Keratinocyte (primary cell): ENCODE data around the gene ZNF438. TPM values are rescaled to one million over a fixed set of nuclear protein-coding genes. Genes with fewer than 3 reads are reported as not detected.

ENCODE experiments used
- DNase-seq: peaks from one replicate; pipeline ENCODE4 v3.0.0-alpha.2; 2011; ENCODE audit warnings: low read depth, missing footprints, low spot score
- FAIRE-seq: peaks from 2 replicates; lab custom pipeline; 2011; peaks lifted over from hg19 to GRCh38; lab: Jason Lieb, UNC
- H2AFZ ChIP-seq: 2 replicates; pipeline ENCODE4 v1.6.0; 2012; ENCODE audit warnings: low read length, control low read depth, inconsistent platforms; ENCODE audit not compliant: control insufficient read depth
- H3K27ac ChIP-seq: 2 replicates; pipeline ENCODE4 v1.5.1; 2011; ENCODE audit warnings: low read length; ENCODE audit not compliant: control insufficient read depth, insufficient read depth
- H3K27me3 ChIP-seq: 3 replicates; pipeline ENCODE4 v1.6.0; 2011; ENCODE audit warnings: low read length; ENCODE audit not compliant: control insufficient read depth, insufficient read depth; ENCODE audit errors: extremely low read depth
- H3K36me3 ChIP-seq, 2 experiments: 2 replicates in 1 of 2; 3 replicates in 1 of 2; pipeline ENCODE4 v1.5.1; 2011; ENCODE audit warnings: low read length in 2 of 2, mild to moderate bottlenecking in 1 of 2; ENCODE audit not compliant: control insufficient read depth in 2 of 2, insufficient read depth in 2 of 2; ENCODE audit errors: extremely low read depth in 1 of 2
- H3K4me1 ChIP-seq: 3 replicates; pipeline ENCODE4 v1.5.1; 2011; ENCODE audit warnings: low read length; ENCODE audit not compliant: control insufficient read depth, insufficient read depth; ENCODE audit errors: extremely low read depth
- H3K4me2 ChIP-seq: 3 replicates; pipeline ENCODE4 v1.6.0; 2011; ENCODE audit warnings: low read depth, low read length; ENCODE audit not compliant: control insufficient read depth, insufficient read depth; ENCODE audit errors: extremely low read depth
- H3K4me3 ChIP-seq, 3 experiments: fragments of 200-600 bp in 1 of 3; sonication (generic) in 1 of 3; 2 replicates in 2 of 3; 3 replicates in 1 of 3; pipeline ENCODE4 v1.5.1; 2011 to 2016; ENCODE audit warnings: low read length in 3 of 3, mild to moderate bottlenecking in 3 of 3, control low read depth in 2 of 3, inconsistent platforms in 1 of 3, low read depth in 1 of 3, mixed read lengths in 1 of 3, mixed run types in 1 of 3, moderate library complexity in 1 of 3; ENCODE audit not compliant: control insufficient read depth in 2 of 3, insufficient read depth in 2 of 3; ENCODE audit errors: extremely low read depth in 1 of 3
- H3K79me2 ChIP-seq: 2 replicates; pipeline ENCODE4 v1.6.0; 2012; ENCODE audit warnings: low read length; ENCODE audit not compliant: control insufficient read depth, insufficient read depth
- H3K9ac ChIP-seq: 3 replicates; pipeline ENCODE4 v1.6.0; 2011; ENCODE audit warnings: low read length; ENCODE audit not compliant: control insufficient read depth, insufficient read depth; ENCODE audit errors: extremely low read depth
- H3K9me1 ChIP-seq: 3 replicates; pipeline ENCODE4 v1.6.0; 2011; ENCODE audit warnings: low read length; ENCODE audit not compliant: control insufficient read depth, insufficient read depth; ENCODE audit errors: extremely low read depth
- H3K9me3 ChIP-seq: 2 replicates; pipeline ENCODE4 v1.5.1; 2012; ENCODE audit warnings: low read depth, low read length; ENCODE audit not compliant: control insufficient read depth
- H4K20me1 ChIP-seq: 3 replicates; pipeline ENCODE4 v1.6.0; 2011; ENCODE audit warnings: low read length; ENCODE audit not compliant: control insufficient read depth, insufficient read depth; ENCODE audit errors: extremely low read depth
- CTCF ChIP-seq, 3 experiments: IDR thresholded peaks in 1 of 3; conservative IDR thresholded peaks in 1 of 3; optimal IDR thresholded peaks in 1 of 3; 2 replicates in 2 of 3; 3 replicates in 1 of 3; pipeline versions ENCODE3 to v1.5.1; 2011; ENCODE audit warnings: low read length in 3 of 3, mild to moderate bottlenecking in 3 of 3, moderate library complexity in 2 of 3, control low read depth in 1 of 3, inconsistent platforms in 1 of 3; ENCODE audit not compliant: insufficient read depth in 2 of 3; ENCODE audit errors: extremely low read depth in 1 of 3
- EZH2 ChIP-seq: IDR thresholded peaks from one replicate; pipeline ENCODE4 v1.6.1; 2012; ENCODE audit warnings: inconsistent platforms, mild to moderate bottlenecking, low read length, moderate library complexity
- dilution Hi-C: fragments of 300-500 bp; cut with MboI; formaldehyde crosslinking; loops from one replicate; pipeline ENCODE4 v1.7.0; 2020; ENCODE audit warnings: low sequenced_read_pairs; ENCODE audit not compliant: extremely low pct_ligation_motif_present
- polyA plus RNA-seq, 5 experiments: library from polyadenylated mRNA; depleted of rRNA in 3 of 5; stranded (reverse) in 3 of 5; stranded (forward) in 1 of 5; unstranded in 1 of 5; fragments of >200 nt; gene quantifications; 1 replicate in 1 of 5; 2 replicates in 3 of 5; 3 replicates in 1 of 5; pipeline versions ENCODE4 v1.2.1 to v1.2.3, GENCODE V29; 2011 to 2012; ENCODE audit warnings: missing spikeins in 2 of 5, low read depth in 1 of 5, low replicate concordance in 1 of 5

Gene ZNF438
- polyA plus RNA-seq, 1 donor (not counting 4 experiments of a cell fraction or from before 2014, with no cell fraction given) = 2.8 TPM

GRCh38 chr10:30940256-30940655 is 91.4 kb downstream of the ZNF438 start:
- Histone ChIP-seq H3K4me1 (no peaks in the 10 kb centered on the region), H3K27ac (no peak overlapping the region), H3K36me3 (no peaks in the 10 kb centered on the region), H3K9me3 (no peaks in the 10 kb centered on the region), H3K79me2 (no peaks in the 10 kb centered on the region), H3K4me2 (no peak overlapping the region), H4K20me1 (no peaks in the 10 kb centered on the region), H2AFZ (no peak overlapping the region), H3K9ac (no peak overlapping the region), H3K9me1 (no peaks in the 10 kb centered on the region), H3K4me3 (no peak overlapping the region), H3K27me3 (no peaks in the 10 kb centered on the region)
- FAIRE-seq = no peak
- TF ChIP-seq EZH2 = no peak
- no peak for TF ChIP-seq CTCF (optimal IDR thresholded peaks at IDR 0.05 in 1 of 3, IDR thresholded peaks at IDR 0.05 in 1 of 3, conservative IDR thresholded peaks at IDR 0.05 in 1 of 3; ENCODE audit: extremely low read depth in 1 of 3, insufficient read depth in 2 of 3, low read length in 3 of 3)
- dilution Hi-C loops = no loop called here
- no peak for DNase-seq

DNA sequence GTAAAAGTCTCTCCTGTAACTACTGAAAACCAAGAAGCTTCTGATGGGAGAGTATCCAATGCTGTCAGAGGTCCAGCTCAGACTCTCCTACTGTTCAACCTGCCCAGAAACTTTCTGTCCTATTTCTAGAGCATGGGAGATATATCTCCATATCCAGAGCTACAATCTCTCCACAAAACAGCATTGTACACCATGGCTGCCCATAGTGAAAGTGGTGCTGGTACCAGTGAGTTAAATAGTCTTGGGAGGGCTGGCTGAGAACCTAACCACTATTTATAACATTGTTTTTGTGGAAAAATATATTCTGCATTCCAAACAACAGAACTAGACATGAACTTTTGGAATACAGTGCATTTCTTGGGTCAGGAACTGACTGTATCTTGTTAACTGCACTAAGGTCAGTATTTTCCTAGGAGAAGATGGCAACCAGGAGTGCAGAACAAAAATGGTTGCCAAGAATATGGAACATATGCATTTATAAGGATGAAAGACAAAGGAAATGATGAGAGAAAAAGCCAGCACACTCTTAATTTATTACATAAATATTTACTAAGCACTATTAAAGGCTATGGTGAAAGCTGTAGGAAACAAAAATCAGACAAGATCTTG is 91.9 kb downstream of the ZNF438 start:
- no peaks in the 10 kb centered on the region for H3K79me2 ChIP-seq
- no peak overlapping the region for H2AFZ ChIP-seq
- dilution Hi-C loops = no loop called here
- no peak overlapping the region for H3K4me3 ChIP-seq
- no peaks in the 10 kb centered on the region for H4K20me1 ChIP-seq
- H3K9ac ChIP-seq = no peak overlapping the region
- TF ChIP-seq CTCF (optimal IDR thresholded peaks at IDR 0.05 in 1 of 3, IDR thresholded peaks at IDR 0.05 in 1 of 3, conservative IDR thresholded peaks at IDR 0.05 in 1 of 3; ENCODE audit: extremely low read depth in 1 of 3, insufficient read depth in 2 of 3, low read length in 3 of 3) (no peak), EZH2 (no peak)
- DNase-seq = no peak
- FAIRE-seq = no peak
- H3K4me2 ChIP-seq = no peak overlapping the region
- no peaks in the 10 kb centered on the region for H3K4me1 ChIP-seq
- H3K36me3 ChIP-seq = no peaks in the 10 kb centered on the region
- H3K27me3 ChIP-seq = no peaks in the 10 kb centered on the region
- no peak overlapping the region for H3K27ac ChIP-seq
- no peaks in the 10 kb centered on the region for H3K9me3 ChIP-seq
- H3K9me1 ChIP-seq = no peaks in the 10 kb centered on the region
